GM19023 (cell line): ENCODE results near the gene SDCCAG8.
A peak's percentile ranks its signal among the peaks of the same experiment; 100 is the strongest.

Source experiments
- ATAC-seq: cut with Tn5 transposase; IDR thresholded peaks from one replicate; pipeline ENCODE4 v1.9.1; 2021; ENCODE audit warnings: mild to moderate bottlenecking, moderate library complexity; ENCODE audit not compliant: unreplicated experiment

The SDCCAG8 gene

GRCh38 chr1:243497939-243498681, 242.3 kb downstream of the SDCCAG8 start:
- ATAC-seq, result no peak

- no peak for ATAC-seq
Observed at GRCh38 chr1:243499248-243499647, 243.4 kb downstream of the SDCCAG8 start.

GRCh38 chr1:243499711-243500110, 243.9 kb downstream of the SDCCAG8 start:
- ATAC-seq, result no peak

- no peak for ATAC-seq
Observed at GRCh38 chr1:243500512-243500911, 244.7 kb downstream of the SDCCAG8 start.

GRCh38 chr1:243501002-243501401, 245.2 kb downstream of the SDCCAG8 start:
- ATAC-seq, result no peak

GRCh38 chr1:243503155-243503554, 247.3 kb downstream of the SDCCAG8 start:
- ATAC-seq, result no peak

- peak; percentile 75 for ATAC-seq
Observed at GRCh38 chr1:243505986-243506689, 250.3 kb downstream of the SDCCAG8 start.

GRCh38 chr1:243507001-243507671, 251.3 kb downstream of the SDCCAG8 start:
- no peak for ATAC-seq

- ATAC-seq, result no peak
Observed at GRCh38 chr1:243507672-243508302, 251.9 kb downstream of the SDCCAG8 start.

- peak; percentile 52 for ATAC-seq
Observed at GRCh38 chr1:243508303-243508713, 252.5 kb downstream of the SDCCAG8 start.

- ATAC-seq, result no peak
Observed at GRCh38 chr1:243508943-243509342, 253.1 kb downstream of the SDCCAG8 start.

- ATAC-seq, result no peak
Observed at GRCh38 chr1:243510928-243511327, 255.1 kb downstream of the SDCCAG8 start.

GRCh38 chr1:243513726-243514491, 258.1 kb downstream of the SDCCAG8 start:
- ATAC-seq, result no peak

- ATAC-seq, result no peak
Observed at GRCh38 chr1:243514927-243515326, 259.1 kb downstream of the SDCCAG8 start.

GRCh38 chr1:243520831-243521230, 265.0 kb downstream of the SDCCAG8 start:
- ATAC-seq, result no peak

GRCh38 chr1:243523766-243524165, 267.9 kb downstream of the SDCCAG8 start:
- no peak for ATAC-seq

GRCh38 chr1:243525085-243525487, 269.2 kb downstream of the SDCCAG8 start:
- ATAC-seq, result no peak

GRCh38 chr1:243526180-243526579, 270.3 kb downstream of the SDCCAG8 start:
- ATAC-seq, result no peak

- ATAC-seq, result no peak
Observed at GRCh38 chr1:243528459-243529121, 272.7 kb downstream of the SDCCAG8 start.

GRCh38 chr1:243529512-243529911, 273.7 kb downstream of the SDCCAG8 start:
- no peak for ATAC-seq
